GM23338 (cell line): ENCODE results near the gene TMEM59L. TPM values are rescaled to one million over a fixed set of nuclear protein-coding genes. Genes with fewer than 3 reads are reported as not detected.

Experiments
- ATAC-seq: fragments of 200-7000 bp; cut with Tn5 transposase; 3 replicates; pipeline ENCODE4 v1.9.1; 2020
- DNase-seq: peaks from one replicate; pipeline ENCODE4 v3.0.0-alpha.2; 2015; ENCODE audit warnings: low spot score
- H2AFZ ChIP-seq: fragments of 200-600 bp; sonication (generic); 2 replicates; pipeline ENCODE4 v1.8.0; 2016; ENCODE audit warnings: antibody characterized with exemption, mild to moderate bottlenecking, moderate library complexity
- H3F3A ChIP-seq: fragments of 200-600 bp; sonication (generic); replicated peaks from 2 replicates; pipeline ENCODE4 v1.8.0; 2017; ENCODE audit warnings: antibody characterized with exemption, mixed run types, low read depth
- H3K27ac ChIP-seq: fragments of 200-600 bp; sonication (generic); 2 replicates; pipeline ENCODE4 v1.6.1; 2016; ENCODE audit warnings: low read depth
- H3K27me3 ChIP-seq: fragments of 200-600 bp; sonication (generic); 2 replicates; pipeline ENCODE4 v1.8.0; 2016; ENCODE audit warnings: mild to moderate bottlenecking, mixed run types, moderate library complexity; ENCODE audit not compliant: insufficient read depth
- H3K36me3 ChIP-seq: fragments of 200-600 bp; sonication (generic); 2 replicates; pipeline ENCODE4 v1.8.0; 2016; ENCODE audit warnings: mild to moderate bottlenecking; ENCODE audit not compliant: insufficient read depth
- H3K4me1 ChIP-seq: fragments of 200-600 bp; sonication (generic); 2 replicates; pipeline ENCODE4 v1.8.0; 2016; ENCODE audit warnings: mild to moderate bottlenecking, moderate library complexity; ENCODE audit not compliant: insufficient read depth
- H3K4me2 ChIP-seq: fragments of 200-600 bp; sonication (generic); 2 replicates; pipeline ENCODE4 v1.7.1; 2017; ENCODE audit warnings: mixed run types
- H3K4me3 ChIP-seq: fragments of 200-600 bp; sonication (generic); 2 replicates; pipeline ENCODE4 v1.6.1; 2016; ENCODE audit warnings: mixed run types
- H3K79me2 ChIP-seq: fragments of 200-600 bp; sonication (generic); replicated peaks from 2 replicates; pipeline ENCODE4 v1.8.0; 2017; ENCODE audit warnings: mild to moderate bottlenecking; ENCODE audit not compliant: insufficient read depth
- H3K9me2 ChIP-seq: fragments of 200-600 bp; sonication (generic); 2 replicates; pipeline ENCODE4 v1.8.0; 2017; ENCODE audit not compliant: insufficient read depth
- H4K20me1 ChIP-seq: fragments of 200-600 bp; sonication (generic); replicated peaks from 2 replicates; pipeline ENCODE4 v1.8.0; 2017; ENCODE audit warnings: mild to moderate bottlenecking; ENCODE audit not compliant: insufficient read depth
- H3K27ac Mint-ChIP-seq: 2 replicates; pipeline ENCODE4 v1.8.0; 2020; ENCODE audit warnings: inconsistent platforms, mild to moderate bottlenecking, moderate library complexity, mixed read lengths
- H3K27me3 Mint-ChIP-seq: 3 replicates; pipeline ENCODE4 v1.8.0; 2022; ENCODE audit warnings: low read depth, mild to moderate bottlenecking, moderate library complexity, mixed read lengths, inconsistent platforms; ENCODE audit not compliant: insufficient read depth, poor library complexity
- H3K36me3 Mint-ChIP-seq: 3 replicates; pipeline ENCODE4 v1.8.0; 2021; ENCODE audit warnings: low read depth, mild to moderate bottlenecking, inconsistent platforms, moderate library complexity, mixed read lengths
- H3K4me1 Mint-ChIP-seq: 3 replicates; pipeline ENCODE4 v1.8.0; 2020; ENCODE audit warnings: mild to moderate bottlenecking, inconsistent platforms, mixed read lengths
- H3K4me3 Mint-ChIP-seq: 3 replicates; pipeline ENCODE4 v1.8.0; 2021; ENCODE audit warnings: moderate library complexity, mild to moderate bottlenecking, inconsistent platforms, mixed read lengths
- H3K9me3 Mint-ChIP-seq: 3 replicates; pipeline ENCODE4 v1.8.0; 2020; ENCODE audit warnings: moderate library complexity, mild to moderate bottlenecking, inconsistent platforms, mixed read lengths
- ETS1 ChIP-seq: IDR thresholded peaks from 2 replicates; pipeline ENCODE4 v1.6.1; 2016; ENCODE audit warnings: antibody characterized with exemption
- EZH2phosphoT487 ChIP-seq: fragments of 200-600 bp; sonication (generic); IDR thresholded peaks from one replicate; pipeline ENCODE4 v1.8.1; 2018; ENCODE audit warnings: antibody characterized with exemption; ENCODE audit not compliant: unreplicated experiment
- NANOG ChIP-seq: IDR thresholded peaks from 2 replicates; pipeline ENCODE4 v1.6.1; 2016; ENCODE audit warnings: antibody characterized with exemption, borderline replicate concordance
- POLR2AphosphoS5 ChIP-seq: IDR thresholded peaks from 2 replicates; pipeline ENCODE4 v1.6.1; 2016; ENCODE audit warnings: antibody characterized with exemption, low read depth
- STAT1 ChIP-seq: IDR thresholded peaks from one replicate; pipeline ENCODE4 v1.6.1; 2016; ENCODE audit warnings: antibody characterized with exemption; ENCODE audit not compliant: unreplicated experiment
- ZNF114 ChIP-seq: fragments of 250-450 bp; sonication (Bioruptor Pico); IDR thresholded peaks from 2 replicates; pipeline ENCODE4 v1.5.0; 2020; ENCODE audit warnings: mild to moderate bottlenecking, moderate library complexity
- ZNF331 ChIP-seq: fragments of 250-450 bp; sonication (Bioruptor Pico); IDR thresholded peaks from 2 replicates; pipeline ENCODE4 v1.5.0; 2020; ENCODE audit warnings: low read depth, mild to moderate bottlenecking, moderate library complexity
- polyA plus RNA-seq: library from polyadenylated mRNA; unstranded; fragments of >200 nt; fragmentation: Nextera tagmentation; extraction: Ambion mirVana; gene quantifications from 2 replicates; pipeline ENCODE4 v1.2.1, GENCODE V29; 2016
- total RNA-seq: library from RNA; depleted of rRNA; stranded (reverse); fragments of >200 nt; shearing (Covaris generic); gene quantifications from 2 replicates; pipeline ENCODE4 v1.2.3, GENCODE V29; 2014
- TF ChIP-seq, protein P1 (sequence below): fragments of 250-450 bp; sonication (Bioruptor Pico); IDR thresholded peaks from 2 replicates; pipeline ENCODE4 v1.5.0; 2020; ENCODE audit warnings: mild to moderate bottlenecking, moderate library complexity
- TF ChIP-seq, protein P2 (sequence below), 2 experiments: fragments of 200-600 bp in 1 of 2; sonication (generic) in 1 of 2; conservative IDR thresholded peaks; 2 replicates each; pipeline versions ENCODE4 v1.5.1 to v1.6.1; 2016 to 2017; ENCODE audit warnings: antibody characterized with exemption in 2 of 2, low read depth in 2 of 2, mild to moderate bottlenecking in 2 of 2, moderate library complexity in 1 of 2

Gene TMEM59L
- total and polyA plus RNA-seq, 2 experiments from 2014 or later: 9.8 to 15.7 TPM

- Histone ChIP-seq H3K4me2 (no peak overlapping the region), H3K4me1 (peaks cover 9% of the 10 kb centered on the region; the same call in 1 of the 2 replicates), H4K20me1 (no peaks in the 10 kb centered on the region; the same call in 1 of the 2 replicates), H2AFZ (no peak overlapping the region), H3K4me3 (no peak overlapping the region), H3K9me2 (0 out of 2 replicates have a peak, but pooled peaks cover 6% of the 10 kb centered on the region), H3K36me3 (no peaks in the 10 kb centered on the region), H3K27ac (no peak overlapping the region), H3K79me2 (no peaks in the 10 kb centered on the region), H3F3A (peaks cover 8% of the 10 kb centered on the region; the same call in 1 of the 2 replicates), H3K27me3 (no peaks in the 10 kb centered on the region)
- H3K9me3 Mint-ChIP-seq: no peaks in the 10 kb centered on the region; the same call in 2 of the 3 replicates
- no peak overlapping the region for H3K27ac Mint-ChIP-seq
- H3K4me3 Mint-ChIP-seq: no peak overlapping the region
- H3K4me1 Mint-ChIP-seq: peaks cover 47% of the 10 kb centered on the region
- TF ChIP-seq ZNF114 (CRISPR knock-in tag): no peak
- no peak for TF ChIP-seq ZNF331
- no peak for TF ChIP-seq POLR2AphosphoS5
- no peak for TF ChIP-seq STAT1
- ATAC-seq (no peak), DNase-seq (no peak)
- peaks cover 16% of the 10 kb centered on the region for H3K27me3 Mint-ChIP-seq
- H3K36me3 Mint-ChIP-seq: no peaks in the 10 kb centered on the region; the same call in 2 of the 3 replicates
Measured at GRCh38 chr19:18654469-18654868, 41.8 kb downstream of the TMEM59L start.

DNA sequence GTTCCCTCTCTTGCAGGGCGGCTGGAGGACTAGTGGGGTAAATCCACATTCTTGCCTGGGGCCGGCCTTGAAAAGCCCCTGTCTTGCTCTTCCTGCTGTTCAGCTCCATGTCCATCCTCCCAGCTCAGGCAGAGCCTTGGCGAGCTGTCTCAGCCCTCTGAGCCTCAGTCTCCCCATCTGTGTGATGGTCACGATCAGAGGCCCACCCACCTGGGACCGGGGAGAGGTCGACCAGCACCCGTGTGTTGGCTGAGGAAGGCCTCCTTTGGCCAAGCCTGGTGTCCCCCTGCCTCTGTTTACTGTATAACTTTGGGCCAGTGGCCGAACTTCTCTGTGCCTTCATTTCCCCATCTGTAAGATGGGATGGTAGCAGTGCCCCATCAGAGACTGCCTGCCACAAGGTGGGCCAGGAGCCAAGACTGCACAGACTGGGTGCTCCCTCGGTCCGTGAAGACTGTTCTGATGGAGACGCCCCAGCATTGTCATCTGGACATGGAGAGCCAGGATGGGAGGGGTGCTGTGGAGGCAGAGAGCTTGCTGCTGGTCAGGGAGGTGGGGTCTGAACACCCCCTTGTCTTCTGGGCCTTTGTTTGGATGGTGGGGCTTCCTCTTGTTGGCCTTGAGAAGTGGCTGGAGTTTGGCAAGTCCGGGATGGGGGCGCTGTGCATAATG lies 42.6 kb downstream of the TMEM59L start:
- no peaks in the 10 kb centered on the region; the same call in 2 of the 3 replicates for H3K36me3 Mint-ChIP-seq
- Histone ChIP-seq H3K4me1 (0 out of 2 replicates have a peak, but pooled peaks cover 4% of the 10 kb centered on the region), H3K27me3 (no peaks in the 10 kb centered on the region), H3K27ac (no peak overlapping the region), H3K4me3 (no peak overlapping the region), H2AFZ (no peak overlapping the region), H3K36me3 (no peaks in the 10 kb centered on the region), H3K4me2 (no peak overlapping the region), H3K9me2 (0 out of 2 replicates have a peak, but pooled peaks cover 6% of the 10 kb centered on the region), H4K20me1 (no peaks in the 10 kb centered on the region; the same call in 1 of the 2 replicates), H3F3A (0 out of 2 replicates have a peak, but pooled peaks cover 8% of the 10 kb centered on the region), H3K79me2 (no peaks in the 10 kb centered on the region)
- H3K4me3 Mint-ChIP-seq: no peak overlapping the region
- H3K4me1 Mint-ChIP-seq: peaks cover 42% of the 10 kb centered on the region
- peaks cover 16% of the 10 kb centered on the region for H3K27me3 Mint-ChIP-seq
- H3K27ac Mint-ChIP-seq: no peak overlapping the region
- no peaks in the 10 kb centered on the region; the same call in 2 of the 3 replicates for H3K9me3 Mint-ChIP-seq
- no peak for DNase-seq
- no peak for ATAC-seq
- TF ChIP-seq, protein P1, sequence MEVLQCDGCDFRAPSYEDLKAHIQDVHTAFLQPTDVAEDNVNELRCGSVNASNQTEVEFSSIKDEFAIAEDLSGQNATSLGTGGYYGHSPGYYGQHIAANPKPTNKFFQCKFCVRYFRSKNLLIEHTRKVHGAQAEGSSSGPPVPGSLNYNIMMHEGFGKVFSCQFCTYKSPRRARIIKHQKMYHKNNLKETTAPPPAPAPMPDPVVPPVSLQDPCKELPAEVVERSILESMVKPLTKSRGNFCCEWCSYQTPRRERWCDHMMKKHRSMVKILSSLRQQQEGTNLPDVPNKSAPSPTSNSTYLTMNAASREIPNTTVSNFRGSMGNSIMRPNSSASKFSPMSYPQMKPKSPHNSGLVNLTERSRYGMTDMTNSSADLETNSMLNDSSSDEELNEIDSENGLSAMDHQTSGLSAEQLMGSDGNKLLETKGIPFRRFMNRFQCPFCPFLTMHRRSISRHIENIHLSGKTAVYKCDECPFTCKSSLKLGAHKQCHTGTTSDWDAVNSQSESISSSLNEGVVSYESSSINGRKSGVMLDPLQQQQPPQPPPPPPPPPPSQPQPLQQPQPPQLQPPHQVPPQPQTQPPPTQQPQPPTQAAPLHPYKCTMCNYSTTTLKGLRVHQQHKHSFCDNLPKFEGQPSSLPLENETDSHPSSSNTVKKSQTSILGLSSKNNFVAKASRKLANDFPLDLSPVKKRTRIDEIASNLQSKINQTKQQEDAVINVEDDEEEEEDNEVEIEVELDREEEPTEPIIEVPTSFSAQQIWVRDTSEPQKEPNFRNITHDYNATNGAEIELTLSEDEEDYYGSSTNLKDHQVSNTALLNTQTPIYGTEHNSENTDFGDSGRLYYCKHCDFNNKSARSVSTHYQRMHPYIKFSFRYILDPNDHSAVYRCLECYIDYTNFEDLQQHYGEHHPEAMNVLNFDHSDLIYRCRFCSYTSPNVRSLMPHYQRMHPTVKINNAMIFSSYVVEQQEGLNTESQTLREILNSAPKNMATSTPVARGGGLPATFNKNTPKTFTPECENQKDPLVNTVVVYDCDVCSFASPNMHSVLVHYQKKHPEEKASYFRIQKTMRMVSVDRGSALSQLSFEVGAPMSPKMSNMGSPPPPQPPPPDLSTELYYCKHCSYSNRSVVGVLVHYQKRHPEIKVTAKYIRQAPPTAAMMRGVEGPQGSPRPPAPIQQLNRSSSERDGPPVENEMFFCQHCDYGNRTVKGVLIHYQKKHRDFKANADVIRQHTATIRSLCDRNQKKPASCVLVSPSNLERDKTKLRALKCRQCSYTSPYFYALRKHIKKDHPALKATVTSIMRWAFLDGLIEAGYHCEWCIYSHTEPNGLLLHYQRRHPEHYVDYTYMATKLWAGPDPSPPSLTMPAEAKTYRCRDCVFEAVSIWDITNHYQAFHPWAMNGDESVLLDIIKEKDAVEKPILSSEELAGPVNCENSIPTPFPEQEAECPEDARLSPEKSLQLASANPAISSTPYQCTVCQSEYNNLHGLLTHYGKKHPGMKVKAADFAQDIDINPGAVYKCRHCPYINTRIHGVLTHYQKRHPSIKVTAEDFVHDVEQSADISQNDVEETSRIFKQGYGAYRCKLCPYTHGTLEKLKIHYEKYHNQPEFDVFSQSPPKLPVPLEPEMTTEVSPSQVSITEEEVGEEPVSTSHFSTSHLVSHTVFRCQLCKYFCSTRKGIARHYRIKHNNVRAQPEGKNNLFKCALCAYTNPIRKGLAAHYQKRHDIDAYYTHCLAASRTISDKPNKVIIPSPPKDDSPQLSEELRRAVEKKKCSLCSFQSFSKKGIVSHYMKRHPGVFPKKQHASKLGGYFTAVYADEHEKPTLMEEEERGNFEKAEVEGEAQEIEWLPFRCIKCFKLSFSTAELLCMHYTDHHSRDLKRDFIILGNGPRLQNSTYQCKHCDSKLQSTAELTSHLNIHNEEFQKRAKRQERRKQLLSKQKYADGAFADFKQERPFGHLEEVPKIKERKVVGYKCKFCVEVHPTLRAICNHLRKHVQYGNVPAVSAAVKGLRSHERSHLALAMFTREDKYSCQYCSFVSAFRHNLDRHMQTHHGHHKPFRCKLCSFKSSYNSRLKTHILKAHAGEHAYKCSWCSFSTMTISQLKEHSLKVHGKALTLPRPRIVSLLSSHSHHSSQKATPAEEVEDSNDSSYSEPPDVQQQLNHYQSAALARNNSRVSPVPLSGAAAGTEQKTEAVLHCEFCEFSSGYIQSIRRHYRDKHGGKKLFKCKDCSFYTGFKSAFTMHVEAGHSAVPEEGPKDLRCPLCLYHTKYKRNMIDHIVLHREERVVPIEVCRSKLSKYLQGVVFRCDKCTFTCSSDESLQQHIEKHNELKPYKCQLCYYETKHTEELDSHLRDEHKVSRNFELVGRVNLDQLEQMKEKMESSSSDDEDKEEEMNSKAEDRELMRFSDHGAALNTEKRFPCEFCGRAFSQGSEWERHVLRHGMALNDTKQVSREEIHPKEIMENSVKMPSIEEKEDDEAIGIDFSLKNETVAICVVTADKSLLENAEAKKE (CRISPR knock-in tag): no peak
- TF ChIP-seq ETS1: no peak
- no peak for TF ChIP-seq STAT1
- TF ChIP-seq NANOG: no peak
- TF ChIP-seq, protein P2, sequence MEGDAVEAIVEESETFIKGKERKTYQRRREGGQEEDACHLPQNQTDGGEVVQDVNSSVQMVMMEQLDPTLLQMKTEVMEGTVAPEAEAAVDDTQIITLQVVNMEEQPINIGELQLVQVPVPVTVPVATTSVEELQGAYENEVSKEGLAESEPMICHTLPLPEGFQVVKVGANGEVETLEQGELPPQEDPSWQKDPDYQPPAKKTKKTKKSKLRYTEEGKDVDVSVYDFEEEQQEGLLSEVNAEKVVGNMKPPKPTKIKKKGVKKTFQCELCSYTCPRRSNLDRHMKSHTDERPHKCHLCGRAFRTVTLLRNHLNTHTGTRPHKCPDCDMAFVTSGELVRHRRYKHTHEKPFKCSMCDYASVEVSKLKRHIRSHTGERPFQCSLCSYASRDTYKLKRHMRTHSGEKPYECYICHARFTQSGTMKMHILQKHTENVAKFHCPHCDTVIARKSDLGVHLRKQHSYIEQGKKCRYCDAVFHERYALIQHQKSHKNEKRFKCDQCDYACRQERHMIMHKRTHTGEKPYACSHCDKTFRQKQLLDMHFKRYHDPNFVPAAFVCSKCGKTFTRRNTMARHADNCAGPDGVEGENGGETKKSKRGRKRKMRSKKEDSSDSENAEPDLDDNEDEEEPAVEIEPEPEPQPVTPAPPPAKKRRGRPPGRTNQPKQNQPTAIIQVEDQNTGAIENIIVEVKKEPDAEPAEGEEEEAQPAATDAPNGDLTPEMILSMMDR (conservative IDR thresholded peaks at IDR 0.05; ENCODE audit: low read depth in 2 of 2): no peak; a peak in 1 of 4 replicates
- no peak for TF ChIP-seq EZH2phosphoT487
